OCI-LY1 (cell line): ENCODE data around the gene PXMP4.

Experiments used
- EZH2 ChIP-seq: fragments of 200-600 bp; sonication (generic), shearing (Covaris generic); IDR thresholded peaks from 2 replicates; pipeline ENCODE4 v1.8.0; 2017; ENCODE audit warnings: borderline replicate concordance, mixed run types, mild to moderate bottlenecking, antibody characterized with exemption, low read length, moderate library complexity, mixed read lengths
- TF ChIP-seq, protein P1 (sequence below): fragments of 200-600 bp; sonication (generic), shearing (Covaris generic); IDR thresholded peaks from 2 replicates; pipeline ENCODE4 v1.5.1; 2017; ENCODE audit warnings: mild to moderate bottlenecking, antibody characterized with exemption, low read length, moderate library complexity, mixed read lengths

- TF ChIP-seq, protein P1, sequence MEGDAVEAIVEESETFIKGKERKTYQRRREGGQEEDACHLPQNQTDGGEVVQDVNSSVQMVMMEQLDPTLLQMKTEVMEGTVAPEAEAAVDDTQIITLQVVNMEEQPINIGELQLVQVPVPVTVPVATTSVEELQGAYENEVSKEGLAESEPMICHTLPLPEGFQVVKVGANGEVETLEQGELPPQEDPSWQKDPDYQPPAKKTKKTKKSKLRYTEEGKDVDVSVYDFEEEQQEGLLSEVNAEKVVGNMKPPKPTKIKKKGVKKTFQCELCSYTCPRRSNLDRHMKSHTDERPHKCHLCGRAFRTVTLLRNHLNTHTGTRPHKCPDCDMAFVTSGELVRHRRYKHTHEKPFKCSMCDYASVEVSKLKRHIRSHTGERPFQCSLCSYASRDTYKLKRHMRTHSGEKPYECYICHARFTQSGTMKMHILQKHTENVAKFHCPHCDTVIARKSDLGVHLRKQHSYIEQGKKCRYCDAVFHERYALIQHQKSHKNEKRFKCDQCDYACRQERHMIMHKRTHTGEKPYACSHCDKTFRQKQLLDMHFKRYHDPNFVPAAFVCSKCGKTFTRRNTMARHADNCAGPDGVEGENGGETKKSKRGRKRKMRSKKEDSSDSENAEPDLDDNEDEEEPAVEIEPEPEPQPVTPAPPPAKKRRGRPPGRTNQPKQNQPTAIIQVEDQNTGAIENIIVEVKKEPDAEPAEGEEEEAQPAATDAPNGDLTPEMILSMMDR: peak; percentile 17; the same call in 1 of the 2 replicates
- no peak for TF ChIP-seq EZH2
Observed at GRCh38 chr20:33732166-33732970, 12.3 kb upstream of the PXMP4 start.
